ENCODE results near the gene PRR33. TPM values are rescaled to one million over a fixed set of nuclear protein-coding genes. Genes with fewer than 3 reads are reported as not detected.

The PRR33 gene
- total and polyA plus RNA-seq, 4 donors: not detected

DNA sequence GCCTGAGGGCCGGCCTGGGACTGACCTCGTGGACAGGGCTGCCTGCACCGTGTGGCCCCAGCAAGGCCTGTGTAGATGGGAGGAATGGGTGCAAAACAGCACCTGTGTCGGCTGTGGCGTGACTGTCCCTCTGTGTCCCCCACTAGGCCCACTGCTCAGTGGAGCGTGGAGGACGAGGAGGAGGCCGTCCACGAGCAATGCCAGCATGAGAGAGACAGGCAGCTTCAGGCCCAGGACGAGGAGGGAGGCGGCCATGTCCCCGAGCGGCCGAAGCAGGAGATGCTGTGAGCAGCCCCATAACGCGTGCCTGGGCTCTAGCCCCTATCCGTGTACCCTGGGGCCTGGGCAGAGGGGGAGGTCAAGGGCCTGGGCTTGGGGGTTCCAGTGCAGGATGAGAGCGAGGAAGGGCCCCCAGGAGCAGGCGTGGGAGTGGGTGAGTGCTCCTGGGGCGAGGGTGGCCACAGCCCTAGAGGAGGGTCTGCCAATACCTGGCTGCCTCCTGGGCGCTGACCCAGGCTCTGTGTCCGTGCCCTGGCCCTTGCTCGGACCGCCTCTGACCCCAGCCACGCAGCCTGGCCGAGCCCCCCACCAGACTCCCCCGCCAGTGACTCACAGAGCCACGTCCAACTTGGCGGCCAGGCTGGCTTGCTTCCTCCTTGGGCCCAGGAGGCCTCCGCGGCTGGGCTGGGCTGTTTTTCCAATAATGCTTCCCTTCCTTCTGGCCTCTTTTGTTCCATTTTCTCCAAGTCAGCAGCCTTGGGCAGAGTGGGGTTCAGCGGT, 11.6 kb downstream of the PRR33 start:
- H3K4me1 ChIP-seq (ENCODE audit: control insufficient read depth in 4 of 4, insufficient read depth in 4 of 4, low read length in 3 of 4): no peaks in the 10 kb centered on the region
- H3K9ac ChIP-seq (ENCODE audit: low read depth in 1 of 2, low read length in 2 of 2): no peak overlapping the region
- WGBS: 88% methylated on average over 32 of the region's 32 CpGs
- TF ChIP-seq, protein P1, sequence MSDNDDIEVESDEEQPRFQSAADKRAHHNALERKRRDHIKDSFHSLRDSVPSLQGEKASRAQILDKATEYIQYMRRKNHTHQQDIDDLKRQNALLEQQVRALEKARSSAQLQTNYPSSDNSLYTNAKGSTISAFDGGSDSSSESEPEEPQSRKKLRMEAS (IDR thresholded peaks at IDR 0.05): no peak
- TF ChIP-seq RXRA (IDR thresholded peaks at IDR 0.05) (no peak), HNF4G (IDR thresholded peaks at IDR 0.05) (no peak), EGR1 (IDR thresholded peaks at IDR 0.05; ENCODE audit: low read depth in 2 of 2) (no peak), FOXA2 (IDR thresholded peaks at IDR 0.05) (no peak), HNF4A (conservative IDR thresholded peaks at IDR 0.05) (no peak), TAF1 (conservative IDR thresholded peaks at IDR 0.05) (no peak), GABPA (IDR thresholded peaks at IDR 0.05 in 1 of 2, conservative IDR thresholded peaks at IDR 0.05 in 1 of 2) (no peak), NR2F2 (IDR thresholded peaks at IDR 0.05) (no peak), YY1 (IDR thresholded peaks at IDR 0.05) (no peak)
- TF ChIP-seq, protein P2, sequence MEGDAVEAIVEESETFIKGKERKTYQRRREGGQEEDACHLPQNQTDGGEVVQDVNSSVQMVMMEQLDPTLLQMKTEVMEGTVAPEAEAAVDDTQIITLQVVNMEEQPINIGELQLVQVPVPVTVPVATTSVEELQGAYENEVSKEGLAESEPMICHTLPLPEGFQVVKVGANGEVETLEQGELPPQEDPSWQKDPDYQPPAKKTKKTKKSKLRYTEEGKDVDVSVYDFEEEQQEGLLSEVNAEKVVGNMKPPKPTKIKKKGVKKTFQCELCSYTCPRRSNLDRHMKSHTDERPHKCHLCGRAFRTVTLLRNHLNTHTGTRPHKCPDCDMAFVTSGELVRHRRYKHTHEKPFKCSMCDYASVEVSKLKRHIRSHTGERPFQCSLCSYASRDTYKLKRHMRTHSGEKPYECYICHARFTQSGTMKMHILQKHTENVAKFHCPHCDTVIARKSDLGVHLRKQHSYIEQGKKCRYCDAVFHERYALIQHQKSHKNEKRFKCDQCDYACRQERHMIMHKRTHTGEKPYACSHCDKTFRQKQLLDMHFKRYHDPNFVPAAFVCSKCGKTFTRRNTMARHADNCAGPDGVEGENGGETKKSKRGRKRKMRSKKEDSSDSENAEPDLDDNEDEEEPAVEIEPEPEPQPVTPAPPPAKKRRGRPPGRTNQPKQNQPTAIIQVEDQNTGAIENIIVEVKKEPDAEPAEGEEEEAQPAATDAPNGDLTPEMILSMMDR (IDR thresholded peaks at IDR 0.05; ENCODE audit: low read depth, low read length, missing input control): no peak
- TF ChIP-seq, protein P3, sequence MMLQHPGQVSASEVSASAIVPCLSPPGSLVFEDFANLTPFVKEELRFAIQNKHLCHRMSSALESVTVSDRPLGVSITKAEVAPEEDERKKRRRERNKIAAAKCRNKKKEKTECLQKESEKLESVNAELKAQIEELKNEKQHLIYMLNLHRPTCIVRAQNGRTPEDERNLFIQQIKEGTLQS (IDR thresholded peaks at IDR 0.05): no peak
- TF ChIP-seq, protein P4, sequence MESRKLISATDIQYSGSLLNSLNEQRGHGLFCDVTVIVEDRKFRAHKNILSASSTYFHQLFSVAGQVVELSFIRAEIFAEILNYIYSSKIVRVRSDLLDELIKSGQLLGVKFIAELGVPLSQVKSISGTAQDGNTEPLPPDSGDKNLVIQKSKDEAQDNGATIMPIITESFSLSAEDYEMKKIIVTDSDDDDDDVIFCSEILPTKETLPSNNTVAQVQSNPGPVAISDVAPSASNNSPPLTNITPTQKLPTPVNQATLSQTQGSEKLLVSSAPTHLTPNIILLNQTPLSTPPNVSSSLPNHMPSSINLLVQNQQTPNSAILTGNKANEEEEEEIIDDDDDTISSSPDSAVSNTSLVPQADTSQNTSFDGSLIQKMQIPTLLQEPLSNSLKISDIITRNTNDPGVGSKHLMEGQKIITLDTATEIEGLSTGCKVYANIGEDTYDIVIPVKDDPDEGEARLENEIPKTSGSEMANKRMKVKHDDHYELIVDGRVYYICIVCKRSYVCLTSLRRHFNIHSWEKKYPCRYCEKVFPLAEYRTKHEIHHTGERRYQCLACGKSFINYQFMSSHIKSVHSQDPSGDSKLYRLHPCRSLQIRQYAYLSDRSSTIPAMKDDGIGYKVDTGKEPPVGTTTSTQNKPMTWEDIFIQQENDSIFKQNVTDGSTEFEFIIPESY (IDR thresholded peaks at IDR 0.05): no peak
- TF ChIP-seq, protein P5, sequence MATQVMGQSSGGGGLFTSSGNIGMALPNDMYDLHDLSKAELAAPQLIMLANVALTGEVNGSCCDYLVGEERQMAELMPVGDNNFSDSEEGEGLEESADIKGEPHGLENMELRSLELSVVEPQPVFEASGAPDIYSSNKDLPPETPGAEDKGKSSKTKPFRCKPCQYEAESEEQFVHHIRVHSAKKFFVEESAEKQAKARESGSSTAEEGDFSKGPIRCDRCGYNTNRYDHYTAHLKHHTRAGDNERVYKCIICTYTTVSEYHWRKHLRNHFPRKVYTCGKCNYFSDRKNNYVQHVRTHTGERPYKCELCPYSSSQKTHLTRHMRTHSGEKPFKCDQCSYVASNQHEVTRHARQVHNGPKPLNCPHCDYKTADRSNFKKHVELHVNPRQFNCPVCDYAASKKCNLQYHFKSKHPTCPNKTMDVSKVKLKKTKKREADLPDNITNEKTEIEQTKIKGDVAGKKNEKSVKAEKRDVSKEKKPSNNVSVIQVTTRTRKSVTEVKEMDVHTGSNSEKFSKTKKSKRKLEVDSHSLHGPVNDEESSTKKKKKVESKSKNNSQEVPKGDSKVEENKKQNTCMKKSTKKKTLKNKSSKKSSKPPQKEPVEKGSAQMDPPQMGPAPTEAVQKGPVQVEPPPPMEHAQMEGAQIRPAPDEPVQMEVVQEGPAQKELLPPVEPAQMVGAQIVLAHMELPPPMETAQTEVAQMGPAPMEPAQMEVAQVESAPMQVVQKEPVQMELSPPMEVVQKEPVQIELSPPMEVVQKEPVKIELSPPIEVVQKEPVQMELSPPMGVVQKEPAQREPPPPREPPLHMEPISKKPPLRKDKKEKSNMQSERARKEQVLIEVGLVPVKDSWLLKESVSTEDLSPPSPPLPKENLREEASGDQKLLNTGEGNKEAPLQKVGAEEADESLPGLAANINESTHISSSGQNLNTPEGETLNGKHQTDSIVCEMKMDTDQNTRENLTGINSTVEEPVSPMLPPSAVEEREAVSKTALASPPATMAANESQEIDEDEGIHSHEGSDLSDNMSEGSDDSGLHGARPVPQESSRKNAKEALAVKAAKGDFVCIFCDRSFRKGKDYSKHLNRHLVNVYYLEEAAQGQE (IDR thresholded peaks at IDR 0.05): no peak
- H3K9me3 ChIP-seq (ENCODE audit: control insufficient read depth in 4 of 4, low read length in 3 of 4): no peaks in the 10 kb centered on the region
- peak overlapping the region in 1 of 2 donors; percentile 7 for H3K27ac ChIP-seq (ENCODE audit: low read depth in 1 of 2, low read length in 2 of 2)
- H3K36me3 ChIP-seq (ENCODE audit: control insufficient read depth in 4 of 4, insufficient read depth in 3 of 4, low read depth in 1 of 4, low read length in 3 of 4): peaks cover 0 to 2% (median 0%) of the 10 kb centered on the region in 4 donors
- no peak overlapping the region for H3K4me3 ChIP-seq (ENCODE audit: low read depth in 1 of 3, low read length in 3 of 3)
- H3K27me3 ChIP-seq (ENCODE audit: control insufficient read depth in 4 of 4, insufficient read depth in 4 of 4, low read length in 3 of 4): no peaks in the 10 kb centered on the region
- no peak for DNase-seq (ENCODE audit: low spot score)
